Vagina (tissue), 2 donors: Measurements from ENCODE around the gene IFI6.

Source experiments
- POLR2AphosphoS5 ChIP-seq, 2 donors: sonication (generic); formaldehyde crosslinking; IDR thresholded peaks; one replicate each; pipeline ENCODE4 v1.9.0; 2017; ENCODE audit warnings: antibody characterized with exemption in 2 of 2, mild to moderate bottlenecking in 2 of 2, low read depth in 1 of 2; ENCODE audit not compliant: insufficient read depth in 1 of 2
- TF ChIP-seq, protein P1 (sequence below), 3 experiments: fragments of 450-650 bp in 2 of 3; fragments of 200-600 bp in 1 of 3; sonication (generic) in 1 of 3; IDR thresholded peaks; one replicate each; pipeline ENCODE4 v1.5.1; 2017 to 2019; ENCODE audit warnings: antibody characterized with exemption in 3 of 3, mild to moderate bottlenecking in 2 of 3, moderate library complexity in 2 of 3

DNA sequence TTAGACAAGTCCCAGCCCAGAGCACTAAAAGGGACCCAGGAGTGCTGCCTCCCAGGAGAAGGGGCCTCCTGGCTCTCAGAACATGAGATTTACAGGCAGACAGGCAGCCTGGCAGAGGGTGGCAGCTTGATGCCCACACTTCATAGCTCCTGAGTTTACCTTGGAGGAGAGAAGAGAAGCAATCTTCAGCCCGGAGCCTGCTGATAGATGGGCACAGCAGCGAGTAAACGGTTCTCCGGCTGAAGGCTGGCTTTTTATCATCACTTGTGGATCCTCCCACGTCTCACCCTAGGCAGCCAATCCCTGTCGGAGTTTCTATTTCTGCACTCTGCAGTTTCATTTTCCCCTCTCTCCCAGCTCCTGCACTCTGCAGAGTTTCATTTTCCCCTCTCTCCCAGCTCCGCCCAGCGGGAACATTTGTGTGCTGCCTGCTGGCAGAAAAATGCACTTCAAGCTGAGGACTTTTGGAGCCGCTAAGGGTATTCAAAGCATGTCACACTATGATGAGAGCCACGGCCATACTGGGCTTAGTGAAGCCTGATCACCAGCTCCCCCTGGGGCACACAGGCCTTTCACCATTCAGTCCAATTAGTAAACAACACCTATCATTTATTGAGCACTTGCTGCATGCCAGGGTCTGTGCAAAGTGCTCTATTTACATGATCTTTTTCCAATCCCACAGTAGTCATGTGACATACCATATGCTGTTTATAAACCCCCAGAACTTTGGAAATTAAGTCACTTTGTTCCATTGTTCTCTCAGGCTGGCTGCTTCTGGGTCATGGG, at the start of gene IFI6:
- TF ChIP-seq, protein P1, sequence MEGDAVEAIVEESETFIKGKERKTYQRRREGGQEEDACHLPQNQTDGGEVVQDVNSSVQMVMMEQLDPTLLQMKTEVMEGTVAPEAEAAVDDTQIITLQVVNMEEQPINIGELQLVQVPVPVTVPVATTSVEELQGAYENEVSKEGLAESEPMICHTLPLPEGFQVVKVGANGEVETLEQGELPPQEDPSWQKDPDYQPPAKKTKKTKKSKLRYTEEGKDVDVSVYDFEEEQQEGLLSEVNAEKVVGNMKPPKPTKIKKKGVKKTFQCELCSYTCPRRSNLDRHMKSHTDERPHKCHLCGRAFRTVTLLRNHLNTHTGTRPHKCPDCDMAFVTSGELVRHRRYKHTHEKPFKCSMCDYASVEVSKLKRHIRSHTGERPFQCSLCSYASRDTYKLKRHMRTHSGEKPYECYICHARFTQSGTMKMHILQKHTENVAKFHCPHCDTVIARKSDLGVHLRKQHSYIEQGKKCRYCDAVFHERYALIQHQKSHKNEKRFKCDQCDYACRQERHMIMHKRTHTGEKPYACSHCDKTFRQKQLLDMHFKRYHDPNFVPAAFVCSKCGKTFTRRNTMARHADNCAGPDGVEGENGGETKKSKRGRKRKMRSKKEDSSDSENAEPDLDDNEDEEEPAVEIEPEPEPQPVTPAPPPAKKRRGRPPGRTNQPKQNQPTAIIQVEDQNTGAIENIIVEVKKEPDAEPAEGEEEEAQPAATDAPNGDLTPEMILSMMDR (IDR thresholded peaks at IDR 0.05): peak in 2 of 3 experiments; percentile 31 to 41
- TF ChIP-seq POLR2AphosphoS5 (IDR thresholded peaks at IDR 0.05; ENCODE audit: insufficient read depth in 1 of 2, low read depth in 1 of 2): peak; percentile 73 to 96
